A549 (cell line): ENCODE measurements around the gene DPY19L1.
"Not testable (repeated sequence)": the region's sequence is repeated elsewhere in the genome, so short reads cannot be mapped to it uniquely, and the experiment has no call there.

Experiments used
- CTCF ChIP-seq: fragments of >200 bp; sonication (Bioruptor Twin); formaldehyde crosslinking; IDR thresholded peaks from 3 replicates; pipeline ENCODE4 v1.5.1; 2016
- FOSL2 ChIP-seq, 2 experiments: fragments of 450-650 bp in 1 of 2; fragments of >200 bp in 1 of 2; sonication (Bioruptor Twin) in 1 of 2; formaldehyde crosslinking; IDR thresholded peaks; 2 replicates each; pipeline versions ENCODE4 v1.5.0 to v1.6.1; 2016 to 2020; ENCODE audit warnings: mild to moderate bottlenecking in 1 of 2, moderate library complexity in 1 of 2
- NFE2L2 ChIP-seq: fragments of 150-350 bp; conservative IDR thresholded peaks from 2 replicates; pipeline ENCODE4 v1.6.1; 2014; ENCODE audit warnings: low read length
- RAD21 ChIP-seq, 2 experiments: fragments of >200 bp in 1 of 2; sonication (Bioruptor Twin) in 1 of 2; formaldehyde crosslinking in 1 of 2; IDR thresholded peaks in 1 of 2; conservative IDR thresholded peaks in 1 of 2; 2 replicates in 1 of 2; 3 replicates in 1 of 2; pipeline ENCODE4 v1.6.1; 2012 to 2018; ENCODE audit warnings: inconsistent platforms in 1 of 2

- TF ChIP-seq CTCF; NFE2L2; FOSL2 (IDR thresholded peaks at IDR 0.05); FOSL2 (CRISPR knock-in tag; IDR thresholded peaks at IDR 0.05); RAD21 (conservative IDR thresholded peaks at IDR 0.05 in 1 of 2, IDR thresholded peaks at IDR 0.05 in 1 of 2): not testable (repeated sequence)
These were observed 101.5 kb downstream of the DPY19L1 start for GRCh38 chr7:34935735-34936165.
